Activated T-cell treated with anti-CD3 and anti-CD28 coated beads, Interleukin-2, amount 50 U/mL, for 24 hours (primary cell): ENCODE measurements around the gene MBP.
A peak's percentile ranks its signal among the peaks of the same experiment; 100 is the strongest.

Experiments used
- DNase-seq: peaks from one replicate; pipeline ENCODE4 v3.0.0-alpha.2; 2020
- H3K27ac Mint-ChIP-seq: 2 replicates; pipeline ENCODE4 v1.8.0; 2020; ENCODE audit warnings: mild to moderate bottlenecking, mixed read lengths
- H3K27me3 Mint-ChIP-seq: 2 replicates; pipeline ENCODE4 v1.8.0; 2020; ENCODE audit warnings: mixed read lengths
- H3K36me3 Mint-ChIP-seq: 2 replicates; pipeline ENCODE4 v1.8.0; 2020; ENCODE audit warnings: low read depth, mixed read lengths
- H3K4me1 Mint-ChIP-seq: 2 replicates; pipeline ENCODE4 v1.8.0; 2020; ENCODE audit warnings: low read depth, mixed read lengths
- H3K4me3 Mint-ChIP-seq: 2 replicates; pipeline ENCODE4 v1.8.0; 2020; ENCODE audit warnings: mild to moderate bottlenecking, moderate library complexity, mixed read lengths
- H3K9me3 Mint-ChIP-seq: 2 replicates; pipeline ENCODE4 v1.8.0; 2020; ENCODE audit warnings: mixed read lengths

MBP gene

DNA sequence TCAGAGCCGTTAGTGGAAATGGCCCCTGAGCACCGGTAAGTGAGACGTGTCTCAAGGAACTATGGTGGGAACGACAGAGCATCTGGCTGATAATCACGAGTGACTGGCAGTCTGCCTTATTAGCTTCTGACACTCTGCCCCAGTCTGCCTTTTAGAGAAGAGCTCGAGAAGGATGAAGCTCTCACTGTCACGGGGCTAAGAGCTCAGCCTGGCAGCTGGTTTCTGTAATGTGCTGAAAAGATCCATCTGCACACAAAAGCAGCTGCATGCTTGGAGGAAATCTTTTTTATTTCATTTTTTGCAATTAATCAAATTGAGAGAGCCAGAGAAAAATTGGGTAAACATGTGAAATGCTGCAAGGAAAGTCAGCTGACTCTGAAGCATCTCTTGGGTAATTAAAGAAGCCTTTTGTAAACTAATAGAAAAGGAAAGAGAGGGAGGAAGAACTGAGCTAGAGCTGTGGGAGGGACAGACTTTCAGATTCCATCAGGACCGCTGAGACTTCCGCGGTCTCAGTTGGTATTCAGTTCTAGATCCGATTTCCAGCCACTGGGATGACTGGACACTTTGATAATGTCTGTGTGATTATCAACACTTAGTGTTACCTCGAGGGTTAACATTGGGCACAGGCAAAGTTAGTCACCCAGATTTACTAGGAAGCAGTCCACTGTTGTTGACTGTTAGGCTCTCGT, 24.4 kb downstream of the MBP start:
- Mint-ChIP-seq H3K4me3 (peak overlapping the region; percentile 51), H3K27me3 (no peaks in the 10 kb centered on the region), H3K27ac (peak overlapping the region; percentile 89), H3K9me3 (peaks cover 16% of the 10 kb centered on the region), H3K4me1 (peaks cover 95% of the 10 kb centered on the region), H3K36me3 (peaks cover 82% of the 10 kb centered on the region)
- no peak for DNase-seq

DNA sequence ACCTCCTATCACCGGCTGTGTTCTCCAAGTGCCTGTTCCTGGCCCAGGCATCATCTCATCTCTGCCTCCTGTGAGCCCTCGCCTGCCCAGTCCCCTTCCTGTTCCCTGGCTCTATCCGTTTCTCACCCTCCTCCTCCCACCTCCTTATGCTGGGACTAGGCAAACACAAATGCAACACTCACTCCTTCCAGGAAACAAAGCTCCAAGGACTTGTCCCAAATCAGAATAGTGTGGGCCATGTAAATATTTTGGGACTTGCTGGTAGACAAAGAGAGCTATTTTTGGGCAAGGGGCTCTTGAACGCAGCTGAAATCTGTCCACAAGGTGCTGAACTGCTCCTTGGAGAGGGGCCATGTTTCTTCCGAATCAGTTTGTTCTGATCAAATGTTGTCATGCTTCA, 25.3 kb downstream of the MBP start:
- H3K4me3 Mint-ChIP-seq = peak overlapping the region; percentile 51
- no peaks in the 10 kb centered on the region for H3K27me3 Mint-ChIP-seq
- peaks cover 96% of the 10 kb centered on the region for H3K4me1 Mint-ChIP-seq
- H3K36me3 Mint-ChIP-seq = peaks cover 78% of the 10 kb centered on the region
- peak overlapping the region; percentile 89 for H3K27ac Mint-ChIP-seq
- DNase-seq = no peak
- peaks cover 16% of the 10 kb centered on the region for H3K9me3 Mint-ChIP-seq

DNA sequence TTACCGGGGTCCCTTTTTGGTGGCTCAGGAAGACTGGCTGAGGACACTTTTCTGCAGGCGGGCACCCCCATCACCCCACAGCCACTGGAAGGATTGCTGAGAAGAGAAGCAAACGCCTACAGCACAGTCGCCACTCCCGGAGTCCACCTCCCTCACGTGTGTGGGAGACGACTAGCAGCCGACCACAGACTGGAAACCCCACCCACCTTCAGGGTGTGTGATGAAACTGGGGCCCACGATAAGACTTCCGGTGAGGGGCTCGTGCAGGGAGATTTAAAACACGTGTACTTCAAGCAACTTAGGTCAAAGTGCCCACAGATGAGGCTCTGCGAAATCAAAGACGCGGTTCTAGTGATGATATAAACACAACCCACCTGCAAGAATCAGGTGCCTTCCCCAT, 26.3 kb downstream of the MBP start:
- peaks cover 70% of the 10 kb centered on the region for H3K36me3 Mint-ChIP-seq
- H3K4me3 Mint-ChIP-seq = peak overlapping the region; percentile 60

DNA sequence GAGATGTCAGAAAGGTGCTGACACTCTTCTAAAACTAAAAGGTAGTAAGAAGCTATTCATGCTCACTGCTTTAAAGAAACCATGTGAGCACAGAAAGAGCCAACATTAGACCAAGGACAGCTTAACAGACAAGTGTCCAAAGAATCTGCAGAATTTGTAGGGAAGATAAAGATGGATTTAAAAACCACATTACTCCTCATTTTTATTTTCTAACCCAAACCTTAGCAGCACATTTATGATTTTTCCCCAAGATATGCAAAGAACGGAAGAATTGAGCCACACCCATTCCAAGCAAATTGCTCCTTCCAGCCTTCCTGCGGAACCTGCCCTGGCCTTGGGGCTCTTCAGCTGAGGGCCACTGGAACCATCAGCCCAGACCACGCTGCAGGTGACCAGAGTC, 26.9 kb downstream of the MBP start:
- H3K4me3 Mint-ChIP-seq = peak overlapping the region; percentile 60
- DNase-seq = peak; percentile 26
- H3K27ac Mint-ChIP-seq = peak overlapping the region; percentile 89
- peaks cover 70% of the 10 kb centered on the region for H3K36me3 Mint-ChIP-seq
- peaks cover 97% of the 10 kb centered on the region for H3K4me1 Mint-ChIP-seq
- peaks cover 16% of the 10 kb centered on the region for H3K9me3 Mint-ChIP-seq
- no peaks in the 10 kb centered on the region for H3K27me3 Mint-ChIP-seq

More for the DNA sequence above, 26.3 kb downstream of the MBP start:
- Mint-ChIP-seq H3K27me3 (no peaks in the 10 kb centered on the region), H3K9me3 (peaks cover 16% of the 10 kb centered on the region), H3K27ac (peak overlapping the region; percentile 89), H3K4me1 (peaks cover 96% of the 10 kb centered on the region)
- peak; percentile 77 for DNase-seq

DNA sequence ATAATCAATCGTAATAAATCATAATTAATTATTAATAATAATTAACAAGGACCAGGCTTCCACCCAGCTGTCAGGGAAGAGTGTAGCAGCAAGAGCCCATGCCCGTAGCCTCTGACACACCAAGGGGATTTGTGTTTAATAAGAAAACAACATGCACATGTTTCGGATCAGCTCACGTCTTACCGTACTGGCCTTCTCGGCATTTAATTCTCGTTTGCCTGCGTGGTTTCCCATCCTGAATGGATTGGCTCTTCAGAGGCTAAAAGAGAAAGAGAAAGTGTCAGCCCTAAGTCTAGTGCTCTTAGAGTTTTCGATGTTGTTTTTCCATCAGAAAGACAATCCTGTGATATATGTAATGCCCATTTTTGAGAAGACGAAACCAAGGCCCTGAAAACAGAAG, 27.6 kb downstream of the MBP start:
- DNase-seq = peak; percentile 35
- Mint-ChIP-seq H3K9me3 (peaks cover 16% of the 10 kb centered on the region), H3K27ac (peak overlapping the region; percentile 89), H3K4me3 (peak overlapping the region; percentile 60), H3K4me1 (peaks cover 98% of the 10 kb centered on the region), H3K27me3 (no peaks in the 10 kb centered on the region), H3K36me3 (peaks cover 70% of the 10 kb centered on the region)

DNA sequence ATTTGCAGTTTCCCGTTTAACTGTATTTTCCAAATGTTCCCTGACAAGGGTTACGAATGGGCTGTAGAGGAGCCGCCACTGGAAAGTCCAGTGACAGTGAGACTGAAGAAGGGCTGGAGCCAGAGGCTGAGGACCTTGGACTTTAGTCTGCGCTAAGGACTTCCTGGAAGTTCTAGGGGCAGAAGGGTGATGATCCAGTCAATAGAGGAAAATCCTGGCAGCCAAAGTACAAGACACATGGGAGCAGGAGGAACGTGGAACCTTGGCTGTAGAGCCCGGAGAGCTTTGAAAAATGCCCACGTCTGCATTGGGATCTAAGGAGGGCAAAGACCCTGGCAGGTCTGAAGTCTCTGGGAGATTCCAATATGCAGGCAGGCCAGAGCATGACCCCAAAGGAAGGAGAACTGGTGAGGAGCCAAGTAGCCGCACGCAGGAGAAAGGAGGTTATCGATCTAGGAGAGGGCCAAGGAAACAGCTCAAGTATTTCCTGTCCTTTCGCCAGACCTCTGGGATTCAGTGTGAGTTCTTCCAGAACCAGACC, 28.5 kb downstream of the MBP start:
- Mint-ChIP-seq H3K36me3 (peaks cover 70% of the 10 kb centered on the region), H3K4me3 (peak overlapping the region; percentile 71), H3K9me3 (peaks cover 16% of the 10 kb centered on the region), H3K27me3 (no peaks in the 10 kb centered on the region), H3K27ac (peak overlapping the region; percentile 98), H3K4me1 (peaks cover 98% of the 10 kb centered on the region)
- no peak for DNase-seq

DNA sequence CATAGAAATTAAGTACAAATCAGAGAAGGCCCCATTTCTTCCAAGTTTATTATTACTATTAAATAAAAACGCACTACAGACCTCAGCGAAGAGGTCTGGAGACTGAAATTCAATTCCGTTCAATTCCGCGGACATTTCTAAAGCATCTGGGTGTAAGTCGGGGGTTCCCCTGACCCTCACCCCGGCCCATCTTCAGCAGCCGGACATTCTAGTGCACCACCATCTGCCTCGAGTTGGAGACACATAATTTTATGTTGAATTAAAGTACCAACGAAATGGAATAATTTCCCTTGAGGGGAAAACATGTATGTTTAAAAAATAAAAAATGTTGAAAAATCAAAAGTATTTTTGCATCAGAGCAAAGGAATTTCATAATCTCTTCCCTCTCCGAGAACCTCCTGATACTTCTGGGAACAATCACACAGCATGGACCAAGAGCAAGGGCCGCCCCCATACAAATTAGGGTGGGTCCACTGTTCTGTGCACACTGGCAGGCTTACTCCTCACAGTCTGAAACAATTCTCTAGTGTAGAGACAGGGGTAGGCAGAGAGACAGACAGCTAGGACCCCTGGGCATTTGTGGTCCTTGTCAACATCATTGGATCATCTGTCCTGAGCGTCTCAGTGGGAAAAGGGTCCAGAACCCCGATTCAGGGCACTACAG, 29.3 kb downstream of the MBP start:
- Mint-ChIP-seq H3K4me3 (peak overlapping the region; percentile 71), H3K27ac (peak overlapping the region; percentile 98), H3K27me3 (no peaks in the 10 kb centered on the region), H3K36me3 (peaks cover 72% of the 10 kb centered on the region), H3K9me3 (peaks cover 16% of the 10 kb centered on the region), H3K4me1 (peaks cover 98% of the 10 kb centered on the region)
- DNase-seq = no peak

- DNase-seq = no peak
- peaks cover 15% of the 10 kb centered on the region for H3K9me3 Mint-ChIP-seq
- H3K4me3 Mint-ChIP-seq = peak overlapping the region; percentile 71
- peaks cover 78% of the 10 kb centered on the region for H3K36me3 Mint-ChIP-seq
- H3K27ac Mint-ChIP-seq = peak overlapping the region; percentile 98
- H3K4me1 Mint-ChIP-seq = peaks cover 97% of the 10 kb centered on the region
- H3K27me3 Mint-ChIP-seq = no peaks in the 10 kb centered on the region
Measured at GRCh38 chr18:77102259-77103040, 30.1 kb downstream of the MBP start.

DNA sequence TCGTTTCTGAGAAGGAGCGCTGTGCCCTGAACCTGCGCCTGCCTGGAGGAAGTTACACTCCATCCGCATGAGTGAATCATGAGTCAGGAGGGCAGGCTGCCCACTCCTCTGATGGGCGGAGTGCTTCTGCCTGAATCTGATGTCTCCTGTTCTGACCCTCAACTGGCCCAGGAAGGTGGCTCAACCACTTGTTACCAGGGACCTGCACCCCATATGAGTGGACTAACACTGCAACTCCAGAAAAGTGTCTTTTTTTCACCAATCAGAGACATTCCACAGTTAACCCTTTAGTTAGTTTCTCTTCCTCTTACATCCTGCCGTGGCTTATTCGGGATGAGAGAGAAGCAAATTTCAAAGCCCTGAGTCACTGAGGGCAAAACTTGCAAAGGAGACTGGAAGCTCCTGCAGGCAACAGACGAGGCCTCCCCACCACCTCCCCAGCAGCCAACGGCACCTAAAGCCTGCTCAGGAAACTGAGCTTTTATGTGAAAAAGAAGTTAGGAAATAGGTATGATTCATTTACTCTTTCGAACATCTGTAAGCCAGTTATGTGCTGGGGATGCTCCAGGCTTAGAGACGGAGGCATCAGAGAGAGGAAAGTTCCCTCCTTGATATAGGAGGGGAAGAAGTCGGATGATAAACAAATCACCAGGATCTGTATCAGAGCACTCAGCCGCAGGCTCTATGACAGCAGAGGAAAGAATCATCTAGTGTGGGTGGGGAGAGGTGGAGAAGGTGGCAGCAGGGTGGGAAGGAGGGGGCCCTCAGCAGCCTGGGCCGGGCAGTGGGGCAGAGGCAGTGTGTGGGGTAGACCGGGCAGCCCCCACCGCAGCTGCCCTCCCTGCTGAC, 30.9 kb downstream of the MBP start:
- peak; percentile 78 for DNase-seq
- peaks cover 77% of the 10 kb centered on the region for H3K36me3 Mint-ChIP-seq
- peak overlapping the region; percentile 71 for H3K4me3 Mint-ChIP-seq
- no peaks in the 10 kb centered on the region for H3K27me3 Mint-ChIP-seq
- H3K9me3 Mint-ChIP-seq = peaks cover 13% of the 10 kb centered on the region
- H3K27ac Mint-ChIP-seq = peak overlapping the region; percentile 98
- H3K4me1 Mint-ChIP-seq = peaks cover 96% of the 10 kb centered on the region

DNA sequence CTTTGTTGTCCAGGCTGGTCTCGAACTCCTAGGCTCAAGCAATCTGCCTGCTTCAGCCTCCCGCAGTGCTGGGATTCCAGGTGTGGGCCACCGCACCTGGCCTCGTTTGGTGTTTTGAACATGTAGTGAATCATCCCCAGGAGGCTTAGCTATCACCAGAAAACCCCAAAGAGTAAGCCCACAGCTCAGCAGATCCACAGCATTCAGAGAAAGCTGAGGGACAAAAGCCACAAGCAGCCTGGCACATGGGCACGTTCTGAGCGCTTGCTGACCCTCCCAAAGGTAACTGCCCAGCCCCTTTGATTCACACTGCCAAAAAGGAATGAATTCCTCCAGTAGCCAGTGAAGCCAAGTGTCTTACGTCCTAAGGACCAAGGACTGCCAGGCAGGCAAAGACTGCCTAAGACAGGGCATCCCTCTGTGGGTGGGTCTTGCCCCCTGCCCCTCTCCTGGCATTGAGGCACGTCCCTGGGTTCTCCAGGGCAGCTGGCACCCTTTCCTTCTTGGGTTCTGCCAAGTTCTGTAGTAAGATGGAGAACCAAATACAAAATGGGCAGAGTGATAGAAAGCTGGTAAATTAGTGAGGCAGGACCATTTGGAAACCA, 31.7 kb downstream of the MBP start:
- Mint-ChIP-seq H3K9me3 (peaks cover 8% of the 10 kb centered on the region), H3K27ac (peak overlapping the region; percentile 98), H3K27me3 (no peaks in the 10 kb centered on the region), H3K4me3 (peak overlapping the region; percentile 71), H3K36me3 (peaks cover 77% of the 10 kb centered on the region), H3K4me1 (peaks cover 96% of the 10 kb centered on the region)
- peak; percentile 55 for DNase-seq

- H3K36me3 Mint-ChIP-seq = peaks cover 78% of the 10 kb centered on the region
- peak overlapping the region; percentile 98 for H3K27ac Mint-ChIP-seq
- peak; percentile 61 for DNase-seq
- H3K4me3 Mint-ChIP-seq = peak overlapping the region; percentile 60
- no peaks in the 10 kb centered on the region for H3K9me3 Mint-ChIP-seq
- peaks cover 97% of the 10 kb centered on the region for H3K4me1 Mint-ChIP-seq
- H3K27me3 Mint-ChIP-seq = no peaks in the 10 kb centered on the region
Measured at GRCh38 chr18:77099485-77100370, 32.9 kb downstream of the MBP start.

DNA sequence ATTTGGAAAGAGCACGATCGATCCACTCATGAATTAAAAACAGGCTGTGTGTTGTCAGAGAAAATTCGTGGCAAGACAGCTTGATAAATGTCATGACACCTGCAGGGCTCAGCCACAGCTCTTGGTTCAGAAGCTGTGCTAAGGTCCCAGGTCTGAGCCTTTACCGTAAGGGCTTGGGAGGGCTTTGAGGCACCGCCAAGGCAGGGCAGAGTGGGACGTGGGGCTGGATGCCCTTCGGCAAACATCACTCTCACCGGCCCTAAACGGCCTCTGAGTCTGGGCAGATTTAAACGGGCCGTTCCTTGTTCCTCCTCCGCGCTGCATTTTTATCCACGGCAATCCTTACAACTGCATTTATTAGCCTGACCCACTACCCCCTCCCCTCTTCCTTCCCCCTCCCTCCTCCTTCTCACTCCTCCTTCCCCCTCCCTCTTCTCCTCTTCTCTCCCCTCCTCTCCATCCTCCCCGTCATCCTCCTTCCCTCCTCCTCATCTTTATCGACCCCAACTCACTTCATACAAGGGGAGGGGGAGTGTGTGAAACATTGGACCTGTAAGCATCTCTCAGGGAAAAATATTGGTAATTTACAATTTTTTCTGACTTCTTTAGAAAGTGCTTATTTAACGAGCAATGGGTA, 33.9 kb downstream of the MBP start:
- Mint-ChIP-seq H3K27ac (peak overlapping the region; percentile 98), H3K36me3 (peaks cover 76% of the 10 kb centered on the region), H3K4me3 (peak overlapping the region; percentile 60), H3K27me3 (no peaks in the 10 kb centered on the region), H3K9me3 (no peaks in the 10 kb centered on the region), H3K4me1 (peaks cover 93% of the 10 kb centered on the region)
- no peak for DNase-seq
